CD14-positive monocyte (primary cell): ENCODE data around the gene SCN8A. TPM values are rescaled to one million over a fixed set of nuclear protein-coding genes. Genes with fewer than 3 reads are reported as not detected.

Experiments
- DNase-seq, 3 donors: peaks; one replicate each; pipeline ENCODE4 v3.0.0-alpha.2; 2011 to 2022
- H2AFZ ChIP-seq: 2 replicates; pipeline ENCODE4 v1.6.0; 2012; ENCODE audit warnings: mild to moderate bottlenecking, low read depth, low read length, inconsistent platforms; ENCODE audit not compliant: insufficient read depth, poor library complexity, severe bottlenecking
- H3K27ac ChIP-seq, 2 donors: 1 replicate in 1 of 2; 2 replicates in 1 of 2; pipeline ENCODE4 v1.5.1; 2012 to 2013; ENCODE audit warnings: low read length in 2 of 2, control low read depth in 1 of 2, inconsistent platforms in 1 of 2, low read depth in 1 of 2, mild to moderate bottlenecking in 1 of 2
- H3K27me3 ChIP-seq, 2 donors: one replicate each; pipeline versions ENCODE4 v1.6.0 to v1.6.1; 2011 to 2013; ENCODE audit warnings: low read length in 2 of 2; ENCODE audit not compliant: control insufficient read depth in 2 of 2, insufficient read depth in 2 of 2
- H3K36me3 ChIP-seq, 2 donors: replicated peaks in 1 of 2; 1 replicate in 1 of 2; 2 replicates in 1 of 2; pipeline versions ENCODE4 v1.5.1 to v1.6.1; 2012 to 2013; ENCODE audit warnings: low read length in 2 of 2, control low read depth in 1 of 2, inconsistent platforms in 1 of 2, mild to moderate bottlenecking in 1 of 2; ENCODE audit not compliant: insufficient read depth in 2 of 2, control insufficient read depth in 1 of 2
- H3K4me1 ChIP-seq, 2 donors: 1 replicate in 1 of 2; 2 replicates in 1 of 2; pipeline versions ENCODE4 v1.5.1 to v1.6.1; 2012 to 2013; ENCODE audit warnings: low read length in 2 of 2, control low read depth in 1 of 2, inconsistent platforms in 1 of 2, mild to moderate bottlenecking in 1 of 2, moderate library complexity in 1 of 2; ENCODE audit not compliant: insufficient read depth in 2 of 2, control insufficient read depth in 1 of 2
- H3K4me2 ChIP-seq: replicated peaks from 2 replicates; pipeline ENCODE3; 2012; ENCODE audit warnings: low read length, moderate library complexity, mild to moderate bottlenecking; ENCODE audit not compliant: poor library complexity, severe bottlenecking; ENCODE audit errors: extremely low read depth
- H3K4me3 ChIP-seq, 3 experiments: fragments of 200-600 bp in 1 of 3; sonication (generic) in 1 of 3; replicated peaks in 1 of 3; 1 replicate in 2 of 3; 2 replicates in 1 of 3; pipeline ENCODE4 v1.5.1; 2011 to 2013; ENCODE audit warnings: low read length in 3 of 3, mild to moderate bottlenecking in 3 of 3, control low read depth in 2 of 3, low read depth in 2 of 3, inconsistent platforms in 1 of 3, moderate library complexity in 1 of 3
- H3K79me2 ChIP-seq: 2 replicates; pipeline ENCODE4 v1.6.0; 2012; ENCODE audit warnings: mild to moderate bottlenecking, control low read depth, inconsistent platforms, low read length, moderate library complexity; ENCODE audit not compliant: insufficient read depth
- H3K9ac ChIP-seq: 2 replicates; pipeline ENCODE4 v1.6.0; 2017; ENCODE audit warnings: low read length, mild to moderate bottlenecking; ENCODE audit not compliant: insufficient read depth, poor library complexity, severe bottlenecking
- H3K9me3 ChIP-seq, 2 donors: replicated peaks in 1 of 2; 1 replicate in 1 of 2; 2 replicates in 1 of 2; pipeline versions ENCODE4 v1.5.1 to v1.6.1; 2012 to 2013; ENCODE audit warnings: low read length in 2 of 2, control low read depth in 1 of 2; ENCODE audit not compliant: control insufficient read depth in 1 of 2, insufficient read depth in 1 of 2
- H4K20me1 ChIP-seq: 2 replicates; pipeline ENCODE4 v1.6.0; 2012; ENCODE audit warnings: mild to moderate bottlenecking, low read length, control low read depth, moderate library complexity; ENCODE audit not compliant: insufficient read depth
- H3K27ac Mint-ChIP-seq, 7 donors: one replicate each; pipeline ENCODE4 v1.8.0; 2020; ENCODE audit warnings: mild to moderate bottlenecking in 7 of 7, mixed read lengths in 7 of 7, moderate library complexity in 6 of 7, inconsistent platforms in 2 of 7
- H3K27me3 Mint-ChIP-seq, 3 donors: one replicate each; pipeline ENCODE4 v1.8.0; 2021 to 2022; ENCODE audit warnings: low read depth in 3 of 3, mild to moderate bottlenecking in 3 of 3, mixed read lengths in 3 of 3, moderate library complexity in 3 of 3, inconsistent platforms in 1 of 3
- H3K36me3 Mint-ChIP-seq, 2 donors: one replicate each; pipeline ENCODE4 v1.8.0; 2020; ENCODE audit warnings: mixed read lengths in 2 of 2, inconsistent platforms in 1 of 2, mild to moderate bottlenecking in 1 of 2
- H3K4me1 Mint-ChIP-seq: one replicate; pipeline ENCODE4 v1.8.0; 2020; ENCODE audit warnings: mild to moderate bottlenecking, mixed read lengths
- H3K4me3 Mint-ChIP-seq, 2 donors: one replicate each; pipeline ENCODE4 v1.8.0; 2020; ENCODE audit warnings: mild to moderate bottlenecking in 2 of 2, mixed read lengths in 2 of 2, moderate library complexity in 1 of 2
- H3K9me3 Mint-ChIP-seq, 7 donors: one replicate each; pipeline ENCODE4 v1.8.0; 2020 to 2022; ENCODE audit warnings: mixed read lengths in 7 of 7, mild to moderate bottlenecking in 6 of 7, moderate library complexity in 6 of 7, inconsistent platforms in 2 of 7
- CTCF ChIP-seq: fragments of 200-600 bp; IDR thresholded peaks from one replicate; pipeline ENCODE4 v1.8.0; 2022; ENCODE audit warnings: antibody characterized with exemption, mild to moderate bottlenecking
- WGBS: methylation state at CpG from one replicate; pipeline ENCODE4 v1.1.5; 2013; ENCODE audit warnings: missing lambda C conversion rate; ENCODE audit not compliant: insufficient coverage; 5-methylcytosine and 5-hydroxymethylcytosine counted together
- intact Hi-C, 2 donors: fragments of 100-400 bp; cut with micrococcal nuclease; formaldehyde crosslinking; loops; one replicate each; pipeline versions ENCODE4 v1.15.0 to v1.15.1; 2023
- polyA plus RNA-seq, 3 donors: library from polyadenylated mRNA; depleted of rRNA in 1 of 3; unstranded in 2 of 3; stranded (reverse) in 1 of 3; fragments of 300-500 nt in 2 of 3; fragments of >200 nt in 1 of 3; fragmentation: Illumina TruSeq in 2 of 3; gene quantifications; 1 replicate in 2 of 3; 2 replicates in 1 of 3; pipeline ENCODE4 v1.2.3, GENCODE V29; 2012 to 2021

Gene SCN8A
- polyA plus RNA-seq, 3 donors, result 0.03 TPM; not detected in 2

- Histone ChIP-seq H3K36me3 (no peaks in the 10 kb centered on the region), H3K79me2 (no peaks in the 10 kb centered on the region), H2AFZ (no peak overlapping the region), H3K4me1 (no peaks in the 10 kb centered on the region), H4K20me1 (no peaks in the 10 kb centered on the region), H3K27me3 (peaks cover 2 to 4% of the 10 kb centered on the region in 2 donors), H3K27ac (no peak overlapping the region), H3K9ac (no peak overlapping the region), H3K9me3 (peaks cover 0 to 5% of the 10 kb centered on the region in 2 donors), H3K4me3 (no peak overlapping the region), H3K4me2 (no peak overlapping the region)
- WGBS, result 87% methylated on average over 4 of the region's 6 CpGs
- no peak overlapping the region for H3K27ac Mint-ChIP-seq
- TF ChIP-seq CTCF, result no peak
- H3K4me1 Mint-ChIP-seq, result no peaks in the 10 kb centered on the region
- intact Hi-C loops, result no loop called here
- H3K36me3 Mint-ChIP-seq, result no peaks in the 10 kb centered on the region
- H3K9me3 Mint-ChIP-seq, result peaks cover 0 to 19% (median 8%) of the 10 kb centered on the region in 7 donors
- peaks cover 4 to 15% (median 12%) of the 10 kb centered on the region in 3 donors for H3K27me3 Mint-ChIP-seq
- H3K4me3 Mint-ChIP-seq, result no peak overlapping the region
- DNase-seq, result no peak
Measured at GRCh38 chr12:51579321-51579850, 11.6 kb upstream of the SCN8A start.

GRCh38 chr12:51589060-51589459 is 2.0 kb upstream of the SCN8A start:
- Histone ChIP-seq H4K20me1 (no peaks in the 10 kb centered on the region), H3K27ac (no peak overlapping the region), H3K27me3 (peaks cover 48 to 61% of the 10 kb centered on the region in 2 donors), H3K9me3 (peaks cover 0 to 15% of the 10 kb centered on the region in 2 donors), H3K79me2 (no peaks in the 10 kb centered on the region), H3K4me3 (no peak overlapping the region), H3K36me3 (no peaks in the 10 kb centered on the region), H3K4me1 (peaks cover 9 to 12% of the 10 kb centered on the region in 2 donors), H3K9ac (no peak overlapping the region), H2AFZ (no peak overlapping the region), H3K4me2 (no peak overlapping the region)
- TF ChIP-seq CTCF, result no peak
- no peaks in the 10 kb centered on the region for H3K36me3 Mint-ChIP-seq
- no peak for DNase-seq
- peaks cover 54 to 80% (median 60%) of the 10 kb centered on the region in 3 donors for H3K27me3 Mint-ChIP-seq
- peaks cover 0 to 15% (median 8%) of the 10 kb centered on the region in 7 donors for H3K9me3 Mint-ChIP-seq
- intact Hi-C loops, result no loop called here
- H3K4me1 Mint-ChIP-seq, result peaks cover 15% of the 10 kb centered on the region
- no peak overlapping the region for H3K27ac Mint-ChIP-seq
- no CpG with 5 or more reads among the region's 5 CpGs for WGBS
- H3K4me3 Mint-ChIP-seq, result no peak overlapping the region
